HL-60/S4 (cell line): ENCODE data around the gene TGFBR1.
"Not testable (repeated sequence)": the region's sequence is repeated elsewhere in the genome, so short reads cannot be mapped to it uniquely, and the experiment has no call there.

Source experiments
- in situ Hi-C: fragments of 300-500 bp; cut with MboI; formaldehyde crosslinking; loops from 2 replicates; pipeline ENCODE4 v1.14.3; 2022; ENCODE audit warnings: low sequenced_read_pairs

TGFBR1 gene

DNA sequence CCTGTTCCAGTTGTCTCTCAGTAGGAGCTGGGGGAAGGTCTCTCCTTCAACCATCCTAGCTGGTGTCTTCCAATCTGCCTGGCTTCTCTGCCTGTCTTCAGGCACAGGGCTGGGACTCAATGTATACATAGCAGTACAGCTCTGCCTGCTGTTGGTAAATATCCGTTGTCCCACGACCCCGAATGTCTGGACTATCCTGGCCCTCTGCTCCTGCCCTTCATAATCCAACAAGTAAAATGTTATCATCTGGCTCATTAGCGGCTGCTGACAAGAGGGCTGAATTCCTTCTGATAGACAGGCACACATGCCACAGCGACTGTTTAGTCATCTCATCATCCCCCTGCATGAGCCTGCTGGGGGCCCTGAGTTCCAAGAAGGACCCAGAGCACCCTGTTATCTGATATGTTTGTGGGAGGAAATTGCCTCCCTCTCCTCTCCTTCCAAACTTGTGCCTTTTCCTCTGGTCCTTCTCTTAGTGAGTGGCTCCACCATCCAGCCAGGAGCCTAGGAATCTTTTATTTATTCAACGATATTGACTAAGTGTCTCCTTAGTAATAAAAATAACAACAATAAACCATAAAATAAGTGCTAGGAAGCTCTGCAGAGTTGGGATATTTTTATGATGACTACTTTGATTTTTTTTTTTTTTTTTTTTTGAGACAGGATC, 29.5 kb upstream of the TGFBR1 start:
- in situ Hi-C loops = no loop called here

DNA sequence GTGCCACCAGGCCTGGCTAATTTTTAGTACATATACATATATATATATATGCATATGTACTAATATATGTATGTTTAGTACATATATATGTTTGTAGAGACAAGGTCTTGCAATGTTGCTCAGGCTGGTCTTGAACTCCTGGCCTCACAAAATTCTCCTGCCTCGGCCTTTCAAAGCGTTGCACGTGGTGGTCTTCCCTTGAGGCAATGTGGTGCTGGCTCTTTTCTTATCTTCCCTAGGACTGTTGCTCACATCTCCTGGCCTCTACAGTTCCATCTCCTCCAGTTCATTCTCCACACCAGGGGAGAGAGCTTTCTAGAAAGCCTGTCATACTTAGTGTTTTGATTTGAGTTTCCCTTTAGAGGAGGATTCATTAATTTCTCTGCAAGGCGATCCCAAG, 28.9 kb upstream of the TGFBR1 start:
- in situ Hi-C loops = no loop called here

GRCh38 chr9:99076483-99077171, 28.3 kb upstream of the TGFBR1 start:
- in situ Hi-C loops = no loop called here

GRCh38 chr9:99078717-99079116, 26.2 kb upstream of the TGFBR1 start:
- in situ Hi-C loops = no loop called here

- in situ Hi-C loops = no loop called here
Measured at GRCh38 chr9:99079542-99079941, 25.4 kb upstream of the TGFBR1 start.

DNA sequence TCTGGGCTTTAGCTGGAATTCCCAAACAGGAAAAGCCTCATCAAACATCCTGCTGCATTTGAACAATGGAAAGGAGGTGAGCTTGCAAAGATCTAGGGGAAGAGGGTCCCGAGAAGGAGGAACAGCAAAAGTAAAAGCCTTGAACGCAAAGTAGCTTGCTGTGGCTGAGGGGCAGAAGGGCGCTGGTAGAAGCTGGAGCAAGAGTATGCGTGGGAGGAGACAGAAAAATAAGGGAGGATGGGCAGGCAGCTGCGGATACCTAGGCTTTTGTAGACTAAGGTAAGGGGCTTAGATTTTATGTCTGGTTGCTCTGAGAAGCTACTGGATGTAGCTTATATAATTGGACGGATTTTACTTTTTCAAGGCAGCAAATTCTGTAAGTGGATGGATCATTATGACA, 21.9 kb upstream of the TGFBR1 start:
- in situ Hi-C loops = no loop called here

DNA sequence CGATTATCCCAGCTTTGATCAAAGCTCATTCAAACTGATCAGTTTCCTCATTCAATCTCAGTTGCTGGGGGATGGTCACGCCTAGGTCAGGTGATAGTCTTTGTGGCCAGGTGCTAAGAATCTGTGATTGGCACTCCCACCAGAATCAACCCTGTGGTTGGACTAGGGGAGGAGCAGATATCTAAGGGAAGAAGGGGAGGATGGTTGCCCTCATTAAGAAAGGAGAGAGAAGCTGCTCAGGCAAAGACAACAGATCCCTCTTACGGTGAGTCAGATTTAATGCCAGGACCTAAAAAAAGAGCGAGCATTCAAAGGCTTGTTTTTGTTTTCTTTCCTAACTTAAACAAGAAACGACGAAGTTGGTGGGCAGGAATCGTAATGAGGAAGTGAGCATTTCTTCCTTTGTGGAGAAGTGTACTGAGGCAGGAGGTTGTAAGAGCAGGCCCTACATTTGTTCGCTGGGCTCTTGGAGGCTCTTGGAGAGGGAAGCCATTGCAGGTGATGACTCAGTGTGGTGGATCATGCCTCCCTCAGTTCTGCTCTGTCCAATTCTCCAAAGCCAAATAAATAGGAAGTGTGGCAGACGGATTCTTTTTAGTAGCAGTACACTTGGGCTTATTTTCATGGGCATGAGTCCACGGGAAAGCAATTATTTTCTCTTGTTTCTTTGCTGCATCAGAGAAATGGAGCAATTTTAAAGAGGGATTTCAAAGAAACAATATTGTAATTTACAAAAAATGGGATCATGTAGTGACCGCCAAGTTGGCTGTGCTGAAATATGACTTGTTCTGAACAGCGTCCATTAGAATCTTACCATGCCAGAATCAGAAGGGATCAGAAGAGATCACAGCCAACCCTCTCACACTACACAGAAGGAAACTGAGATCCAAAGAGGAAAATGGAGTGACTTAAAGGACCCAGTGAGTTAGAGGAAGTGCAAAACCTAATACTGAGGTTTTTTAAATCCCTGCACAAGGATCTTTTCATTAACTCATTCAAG, 18.7 kb upstream of the TGFBR1 start:
- in situ Hi-C loops = no loop called here

- in situ Hi-C loops = no loop called here
Measured at GRCh38 chr9:99087462-99087861, 17.5 kb upstream of the TGFBR1 start.

- in situ Hi-C loops = no loop called here
Measured at GRCh38 chr9:99090336-99091130, 14.4 kb upstream of the TGFBR1 start.

- in situ Hi-C loops = no loop called here
Measured at GRCh38 chr9:99092643-99093491, 12.0 kb upstream of the TGFBR1 start.

DNA sequence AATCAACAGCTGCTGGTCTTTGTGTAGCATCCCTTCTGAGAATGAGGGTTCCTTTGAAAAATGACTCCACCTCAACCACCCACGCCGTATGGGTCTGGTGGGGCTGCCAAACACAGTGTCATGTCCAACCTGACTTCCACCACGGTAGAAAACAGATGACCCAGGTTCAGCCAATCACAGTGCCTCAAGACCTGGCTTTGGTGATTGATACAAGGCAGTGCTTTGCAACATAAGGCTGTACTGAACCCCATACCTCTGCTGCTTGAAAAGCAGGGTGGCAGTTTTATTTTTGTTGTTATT, 11.5 kb upstream of the TGFBR1 start:
- in situ Hi-C loops = no loop called here

DNA sequence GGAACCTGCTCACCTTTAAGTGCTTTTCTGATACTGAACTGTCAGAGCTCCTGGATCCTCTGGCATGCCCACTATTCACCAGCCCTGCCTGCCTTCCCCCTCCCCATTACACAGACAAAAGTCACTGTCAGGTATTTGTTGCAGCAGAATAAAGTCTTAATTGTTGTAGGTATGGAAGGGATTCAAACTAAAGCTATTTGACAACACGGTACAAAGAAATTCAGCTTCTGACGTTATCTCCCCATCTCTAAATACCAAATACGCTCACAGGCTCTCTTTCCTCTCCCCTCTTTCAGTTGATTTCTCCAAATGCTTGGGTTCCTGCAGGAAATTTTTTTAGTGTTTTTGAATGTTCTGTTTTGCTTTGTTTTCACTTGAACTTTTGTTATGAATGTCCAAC, 9.3 kb upstream of the TGFBR1 start:
- in situ Hi-C loops = no loop called here

DNA sequence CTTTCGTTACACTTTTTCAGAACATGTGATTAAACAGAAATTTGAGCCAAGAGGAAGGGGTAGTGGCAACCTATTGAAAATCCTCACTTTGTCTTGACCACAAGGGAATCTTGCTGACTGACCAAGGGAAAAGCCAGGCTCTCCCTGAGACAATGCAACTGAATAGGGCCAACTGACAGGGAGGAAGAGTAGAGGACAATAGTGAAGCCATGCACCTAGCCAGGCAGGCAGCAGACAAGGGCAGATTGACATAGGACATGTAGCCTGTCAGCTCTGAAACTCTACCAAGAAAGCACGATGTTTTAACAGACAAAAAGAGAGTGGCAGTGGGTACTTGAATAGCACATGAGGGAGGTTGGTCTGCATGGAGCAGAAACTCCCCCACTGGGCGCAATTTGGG, 8.5 kb upstream of the TGFBR1 start:
- in situ Hi-C loops = no loop called here

DNA sequence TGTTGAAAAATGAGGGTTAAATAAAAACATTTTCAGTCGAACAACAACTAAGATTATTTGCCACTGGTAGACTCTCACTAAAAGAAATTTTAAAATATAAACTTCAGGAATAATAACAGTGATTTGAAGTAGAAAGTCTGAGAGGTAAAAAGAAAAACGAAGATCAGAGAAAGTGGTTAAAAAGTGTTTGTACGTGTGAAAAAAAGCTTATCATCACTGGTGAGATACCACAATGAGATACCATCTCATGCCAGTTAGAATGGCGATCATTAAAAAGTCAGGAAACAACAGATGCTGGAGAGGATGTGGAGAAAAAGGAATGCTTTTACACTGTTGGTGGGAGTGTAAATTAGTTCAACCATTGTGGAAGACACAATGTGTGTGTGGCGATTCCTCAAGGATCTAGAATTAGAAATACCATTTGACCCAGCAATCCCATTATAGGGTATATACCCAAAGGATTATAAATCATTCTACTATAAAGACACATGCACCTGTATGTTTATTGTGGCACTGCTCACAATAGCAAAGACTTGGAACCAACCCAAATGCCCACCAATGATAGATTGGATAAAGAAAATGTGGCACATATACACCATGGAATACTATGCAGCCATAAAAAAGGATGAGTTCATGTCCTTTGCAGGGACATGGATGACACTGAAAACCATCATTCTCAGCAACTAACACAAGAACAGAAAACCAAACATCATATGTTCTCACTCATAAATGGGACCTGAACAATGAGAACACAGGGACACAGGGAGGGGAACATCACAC, 4.9 kb upstream of the TGFBR1 start:
- in situ Hi-C loops = not testable (repeated sequence)

DNA sequence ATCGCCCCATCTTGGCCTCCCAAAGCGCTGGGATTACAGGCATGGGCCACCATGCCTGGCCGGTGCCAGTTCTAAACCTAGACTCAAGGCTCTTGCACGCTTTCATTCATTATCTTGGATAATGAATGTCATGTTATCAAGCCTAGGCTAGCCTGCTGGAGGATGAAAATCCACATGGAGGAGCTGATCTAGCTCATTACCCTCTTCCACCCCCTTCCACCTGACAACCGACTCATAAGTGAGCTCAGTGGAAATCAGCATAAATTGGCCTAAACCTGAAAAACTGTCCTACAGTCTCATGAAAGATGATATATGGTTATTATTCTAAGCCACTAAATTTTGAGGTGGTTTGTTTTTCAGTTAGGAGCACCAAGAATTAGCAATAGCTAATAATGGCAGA, 3.6 kb upstream of the TGFBR1 start:
- in situ Hi-C loops = no loop called here

GRCh38 chr9:99101812-99102211, 3.1 kb upstream of the TGFBR1 start:
- in situ Hi-C loops = no loop called here

DNA sequence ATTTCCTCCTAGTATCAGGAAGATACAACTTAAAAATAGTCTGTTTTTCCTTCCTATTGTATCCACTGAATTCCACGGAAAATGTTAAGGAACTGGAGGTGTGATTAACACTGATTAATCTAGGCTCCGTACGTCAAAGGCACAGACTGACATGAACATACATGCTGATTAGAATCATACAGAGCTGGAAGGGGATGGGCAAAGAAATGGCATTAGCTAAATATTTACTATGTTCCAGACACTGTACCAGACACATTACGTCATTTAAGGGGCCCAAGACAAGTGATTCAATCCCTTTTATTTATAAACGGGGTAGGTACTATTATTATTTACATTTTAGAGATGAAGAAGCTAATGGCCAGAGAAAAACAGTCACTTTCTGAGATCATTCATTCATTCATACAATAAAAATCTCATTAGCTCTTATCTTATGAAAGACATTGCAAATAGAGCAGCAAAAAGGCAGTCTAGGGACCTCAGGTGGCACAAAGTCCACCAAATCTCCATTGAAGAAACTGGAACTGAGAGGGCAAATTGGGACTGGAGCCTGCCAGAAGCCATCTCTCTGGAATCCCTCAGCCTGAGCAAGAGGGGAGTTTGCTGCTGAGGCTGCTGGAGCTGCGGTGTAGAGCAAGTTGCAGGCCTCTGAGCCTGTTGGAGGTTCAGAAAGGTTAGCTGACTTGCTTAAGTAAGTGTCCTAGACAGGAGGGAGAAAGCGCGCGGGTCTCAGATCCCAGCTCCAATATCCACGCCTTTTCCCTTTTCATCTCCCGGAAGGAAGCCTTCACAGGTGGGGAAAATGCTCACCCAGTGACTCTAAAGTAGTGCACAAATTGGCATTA, 1.6 kb upstream of the TGFBR1 start:
- in situ Hi-C loops = no loop called here

GRCh38 chr9:99103901-99104458, 933 bp upstream of the TGFBR1 start:
- in situ Hi-C loops = no loop called here
